IMR-90 (cell line): ENCODE data around the gene KCNF1. TPM values are rescaled to one million over a fixed set of nuclear protein-coding genes. Genes with fewer than 3 reads are reported as not detected.

ENCODE experiments used
- ATAC-seq: fragments of 200-7000 bp; cut with Tn5 transposase; 2 replicates; pipeline ENCODE4 v1.9.1; 2020; ENCODE audit warnings: low read depth, mild to moderate bottlenecking, moderate library complexity
- BruUV-seq: library from RNA; stranded (reverse); fragments of 400-500 nt; replicated peaks from 2 replicates; lab custom pipeline; 2021; lab: Mats Ljungman, UMichigan
- CTCF ChIA-PET: fragments of 300-600 bp; formaldehyde crosslinking; extraction: SDS; loops from one replicate; lab custom pipeline; 2021; ENCODE audit warnings: antibody characterized with exemption; lab: Yijun Ruan, JAX
- POLR2A ChIA-PET: fragments of 300-600 bp; sonication (Branson Sonifier 250); formaldehyde crosslinking; loops from one replicate; lab custom pipeline; 2022; ENCODE audit warnings: antibody characterized with exemption; ENCODE audit not compliant: unreplicated experiment; lab: Charles Lee
- DNase-seq: peaks from one replicate; pipeline ENCODE4 v3.0.0; 2013
- H2AFZ ChIP-seq: replicated peaks from 2 replicates; pipeline ENCODE3; 2013; ENCODE audit warnings: low read length, mild to moderate bottlenecking; ENCODE audit not compliant: poor library complexity
- H2AK5ac ChIP-seq: 2 replicates; pipeline ENCODE4 v1.6.1; 2013; ENCODE audit warnings: low read depth, low read length, inconsistent platforms
- H2AK9ac ChIP-seq: replicated peaks from 2 replicates; pipeline ENCODE3; 2013; ENCODE audit warnings: mild to moderate bottlenecking, low read depth, low read length, moderate library complexity; ENCODE audit not compliant: poor library complexity
- H2BK120ac ChIP-seq: 2 replicates; pipeline ENCODE4 v1.6.1; 2013; ENCODE audit warnings: low read depth, low read length, inconsistent platforms
- H2BK15ac ChIP-seq: 3 replicates; pipeline ENCODE4 v1.6.1; 2013; ENCODE audit warnings: low read depth, low read length, inconsistent platforms
- H2BK20ac ChIP-seq: 2 replicates; pipeline ENCODE4 v1.6.1; 2013; ENCODE audit warnings: low read depth, mild to moderate bottlenecking, inconsistent platforms, low read length, moderate library complexity
- H2BK5ac ChIP-seq: 2 replicates; pipeline ENCODE4 v1.6.1; 2013; ENCODE audit warnings: mild to moderate bottlenecking, low read depth, low read length, inconsistent platforms; ENCODE audit not compliant: poor library complexity, severe bottlenecking
- H3K14ac ChIP-seq: replicated peaks from 2 replicates; pipeline ENCODE4 v1.6.1; 2013; ENCODE audit warnings: low read depth, low read length, inconsistent platforms
- H3K18ac ChIP-seq: 2 replicates; pipeline ENCODE4 v1.6.1; 2013; ENCODE audit warnings: low read depth, low read length, control low read depth
- H3K23ac ChIP-seq: 2 replicates; pipeline ENCODE4 v1.6.1; 2013; ENCODE audit warnings: low read depth, low read length, inconsistent platforms
- H3K27ac ChIP-seq: 2 replicates; pipeline ENCODE4 v1.5.1; 2013; ENCODE audit warnings: mild to moderate bottlenecking, control low read depth, low read length; ENCODE audit not compliant: insufficient read depth
- H3K27me3 ChIP-seq: 2 replicates; pipeline ENCODE4 v1.6.1; 2013; ENCODE audit warnings: low read length; ENCODE audit not compliant: control insufficient read depth, insufficient read depth
- H3K36me3 ChIP-seq: 2 replicates; pipeline ENCODE4 v1.6.1; 2013; ENCODE audit warnings: low read length, mixed read lengths; ENCODE audit not compliant: control insufficient read depth, insufficient read depth
- H3K4ac ChIP-seq: 2 replicates; pipeline ENCODE4 v1.6.1; 2013; ENCODE audit warnings: low read depth, low read length, inconsistent platforms
- H3K4me1 ChIP-seq: 2 replicates; pipeline ENCODE4 v1.6.1; 2013; ENCODE audit warnings: low read length, mixed read lengths; ENCODE audit not compliant: control insufficient read depth, insufficient read depth
- H3K4me2 ChIP-seq: 2 replicates; pipeline ENCODE4 v1.6.1; 2013; ENCODE audit warnings: low read depth, mild to moderate bottlenecking, control low read depth, low read length, moderate library complexity
- H3K4me3 ChIP-seq: 2 replicates; pipeline ENCODE4 v1.5.1; 2013; ENCODE audit warnings: low read depth, mild to moderate bottlenecking, control low read depth, low read length, moderate library complexity; ENCODE audit not compliant: insufficient read depth
- H3K56ac ChIP-seq: 2 replicates; pipeline ENCODE4 v1.6.1; 2013; ENCODE audit warnings: low read length, inconsistent platforms; ENCODE audit not compliant: insufficient read depth; ENCODE audit errors: extremely low read depth
- H3K79me1 ChIP-seq, 2 experiments: 2 replicates each; pipeline ENCODE4 v1.6.1; 2013; ENCODE audit warnings: low read length in 2 of 2, inconsistent platforms in 1 of 2, low read depth in 1 of 2
- H3K9ac ChIP-seq: 2 replicates; pipeline ENCODE4 v1.6.1; 2013; ENCODE audit warnings: low read depth, low read length, control low read depth
- H3K9me1 ChIP-seq: 2 replicates; pipeline ENCODE4 v1.6.1; 2013; ENCODE audit warnings: low read length, inconsistent platforms; ENCODE audit not compliant: insufficient read depth
- H3K9me3 ChIP-seq: 2 replicates; pipeline ENCODE4 v1.6.1; 2013; ENCODE audit warnings: low read length; ENCODE audit not compliant: control insufficient read depth, insufficient read depth
- H4K20me1 ChIP-seq: 2 replicates; pipeline ENCODE4 v1.6.1; 2013; ENCODE audit warnings: low read length, inconsistent platforms; ENCODE audit not compliant: insufficient read depth
- H4K5ac ChIP-seq: 2 replicates; pipeline ENCODE4 v1.6.1; 2013; ENCODE audit warnings: mild to moderate bottlenecking, low read depth, low read length, control low read depth
- H4K8ac ChIP-seq, 2 experiments: 2 replicates each; pipeline ENCODE4 v1.6.1; 2013; ENCODE audit warnings: low read depth in 2 of 2, low read length in 2 of 2, control low read depth in 1 of 2, inconsistent platforms in 1 of 2
- H4K91ac ChIP-seq: 2 replicates; pipeline ENCODE4 v1.6.1; 2013; ENCODE audit warnings: low read depth, low read length, inconsistent platforms; ENCODE audit not compliant: insufficient read depth
- BHLHE40 ChIP-seq: fragments of 150-350 bp; IDR thresholded peaks from 2 replicates; pipeline ENCODE4 v1.6.1; 2016; ENCODE audit warnings: mild to moderate bottlenecking, low read depth, low read length
- CEBPB ChIP-seq: IDR thresholded peaks from 2 replicates; pipeline ENCODE4 v1.6.1; 2012; ENCODE audit warnings: low read depth, low read length, improper control_type of control experiment
- CHD1 ChIP-seq: IDR thresholded peaks from 2 replicates; pipeline ENCODE4 v1.6.1; 2012; ENCODE audit warnings: low read depth, low read length, improper control_type of control experiment
- ELK1 ChIP-seq: fragments of 150-350 bp; IDR thresholded peaks from 2 replicates; pipeline ENCODE4 v1.6.1; 2016; ENCODE audit warnings: low read depth, mild to moderate bottlenecking, low read length, moderate library complexity, borderline replicate concordance
- FOS ChIP-seq: fragments of 150-350 bp; IDR thresholded peaks from 2 replicates; pipeline ENCODE4 v1.6.1; 2016; ENCODE audit warnings: low read depth, low read length
- MAFK ChIP-seq: IDR thresholded peaks from 2 replicates; pipeline ENCODE4 v1.6.1; 2012; ENCODE audit warnings: low read depth, low read length, improper control_type of control experiment
- MAZ ChIP-seq: IDR thresholded peaks from 2 replicates; pipeline ENCODE4 v1.6.1; 2012; ENCODE audit warnings: low read depth, mild to moderate bottlenecking, low read length, improper control_type of control experiment, moderate library complexity, borderline replicate concordance
- MXI1 ChIP-seq: IDR thresholded peaks from 2 replicates; pipeline ENCODE4 v1.6.1; 2012; ENCODE audit warnings: low read depth, mild to moderate bottlenecking, low read length, moderate library complexity, borderline replicate concordance
- NFE2L2 ChIP-seq: fragments of 150-350 bp; IDR thresholded peaks from 2 replicates; pipeline ENCODE4 v1.6.1; 2016; ENCODE audit warnings: low read depth, mild to moderate bottlenecking, low read length
- POLR2A ChIP-seq: IDR thresholded peaks from 2 replicates; pipeline ENCODE4 v1.6.1; 2012; ENCODE audit warnings: mild to moderate bottlenecking, low read depth, low read length
- RAD21 ChIP-seq: IDR thresholded peaks from 2 replicates; pipeline ENCODE4 v1.6.1; 2012; ENCODE audit warnings: low read length, improper control_type of control experiment
- RCOR1 ChIP-seq: IDR thresholded peaks from 2 replicates; pipeline ENCODE4 v1.6.1; 2012; ENCODE audit warnings: mild to moderate bottlenecking, low read length, improper control_type of control experiment; ENCODE audit not compliant: insufficient replicate concordance
- RFX5 ChIP-seq: IDR thresholded peaks from 2 replicates; pipeline ENCODE4 v1.8.0; 2012; ENCODE audit warnings: low read depth, mild to moderate bottlenecking, low read length, moderate library complexity
- SMC3 ChIP-seq: fragments of 150-350 bp; IDR thresholded peaks from 2 replicates; pipeline ENCODE4 v1.6.1; 2016; ENCODE audit warnings: low read depth, mild to moderate bottlenecking, antibody characterized with exemption, low read length, moderate library complexity
- WGBS, 2 experiments: methylation state at CpG; one replicate each; pipeline versions ENCODE4 v1.1.5 to v1.1.7; 2013; ENCODE audit warnings: missing lambda C conversion rate in 2 of 2; ENCODE audit not compliant: insufficient read length in 1 of 2; ENCODE audit errors: extremely low coverage in 2 of 2; 5-methylcytosine and 5-hydroxymethylcytosine counted together
- dilution Hi-C: fragments of 300-500 bp; cut with HindIII; formaldehyde crosslinking; loops from one replicate; pipeline ENCODE4 v1.14.3; 2018; ENCODE audit warnings: low sequenced_read_pairs; ENCODE audit not compliant: unreplicated experiment
- in situ Hi-C: fragments of 300-500 bp; cut with MboI; formaldehyde crosslinking; loops from 3 replicates; pipeline ENCODE4 v1.14.3; 2019; ENCODE audit warnings: low sequenced_read_pairs, inconsistent platforms, mixed read lengths
- intact Hi-C: fragments of 100-400 bp; cut with micrococcal nuclease; formaldehyde crosslinking; loops from 2 replicates; pipeline ENCODE4 v1.10.0; 2022
- polyA plus RNA-seq, 3 experiments: library from polyadenylated mRNA; depleted of rRNA; stranded (reverse); fragments of >200 nt; gene quantifications; 2 replicates each; pipeline ENCODE4 v1.2.3, GENCODE V29; 2012; ENCODE audit warnings: low replicate concordance in 1 of 3
- total RNA-seq: library from RNA; depleted of rRNA; stranded (reverse); fragments of >200 nt; gene quantifications from 2 replicates; pipeline ENCODE4 v1.2.3, GENCODE V29; 2012
- TF ChIP-seq, protein P1 (sequence below): fragments of 150-350 bp; IDR thresholded peaks from 2 replicates; pipeline ENCODE4 v1.6.1; 2017; ENCODE audit warnings: mild to moderate bottlenecking, antibody characterized with exemption, low read length, low read depth
- TF ChIP-seq, protein P2 (sequence below): conservative IDR thresholded peaks from 2 replicates; pipeline ENCODE4 v1.5.1; 2012; ENCODE audit warnings: mild to moderate bottlenecking, low read depth, low read length, improper control_type of control experiment

The KCNF1 gene
- total and polyA plus RNA-seq, 2 of the 4 experiments (the other 2 are of a cell fraction): 0.54 to 1.4 TPM

DNA sequence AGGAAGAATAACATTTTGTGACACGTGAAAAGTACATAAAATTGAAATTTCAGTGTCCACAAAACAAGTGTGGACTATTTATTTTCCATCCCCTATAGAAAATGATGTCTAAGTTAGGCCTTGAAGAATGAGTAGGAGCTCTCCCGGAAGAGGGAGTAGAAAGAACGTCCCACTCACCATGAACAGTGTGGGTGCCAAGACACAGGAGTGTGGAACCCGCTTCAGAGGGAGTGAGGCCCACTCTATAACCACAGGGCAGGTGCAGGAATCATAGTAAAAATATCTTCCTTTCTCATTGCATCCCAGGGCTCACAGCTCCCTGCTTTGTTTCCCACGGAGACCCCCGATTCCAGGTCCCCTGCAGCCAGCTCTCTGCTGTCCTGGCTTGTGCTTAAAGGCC lies 5.2 kb downstream of the KCNF1 start:
- peaks cover 13% of the 10 kb centered on the region for H3K9me1 ChIP-seq
- TF ChIP-seq MXI1 (no peak), BHLHE40 (no peak), POLR2A (no peak), CEBPB (no peak), ELK1 (no peak), CHD1 (no peak), SMC3 (no peak), RFX5 (no peak), MAZ (no peak), RAD21 (no peak), RCOR1 (no peak), NFE2L2 (no peak), FOS (no peak), MAFK (no peak)
- TF ChIP-seq, protein P1, sequence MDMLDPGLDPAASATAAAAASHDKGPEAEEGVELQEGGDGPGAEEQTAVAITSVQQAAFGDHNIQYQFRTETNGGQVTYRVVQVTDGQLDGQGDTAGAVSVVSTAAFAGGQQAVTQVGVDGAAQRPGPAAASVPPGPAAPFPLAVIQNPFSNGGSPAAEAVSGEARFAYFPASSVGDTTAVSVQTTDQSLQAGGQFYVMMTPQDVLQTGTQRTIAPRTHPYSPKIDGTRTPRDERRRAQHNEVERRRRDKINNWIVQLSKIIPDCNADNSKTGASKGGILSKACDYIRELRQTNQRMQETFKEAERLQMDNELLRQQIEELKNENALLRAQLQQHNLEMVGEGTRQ: no peak
- TF ChIP-seq, protein P2, sequence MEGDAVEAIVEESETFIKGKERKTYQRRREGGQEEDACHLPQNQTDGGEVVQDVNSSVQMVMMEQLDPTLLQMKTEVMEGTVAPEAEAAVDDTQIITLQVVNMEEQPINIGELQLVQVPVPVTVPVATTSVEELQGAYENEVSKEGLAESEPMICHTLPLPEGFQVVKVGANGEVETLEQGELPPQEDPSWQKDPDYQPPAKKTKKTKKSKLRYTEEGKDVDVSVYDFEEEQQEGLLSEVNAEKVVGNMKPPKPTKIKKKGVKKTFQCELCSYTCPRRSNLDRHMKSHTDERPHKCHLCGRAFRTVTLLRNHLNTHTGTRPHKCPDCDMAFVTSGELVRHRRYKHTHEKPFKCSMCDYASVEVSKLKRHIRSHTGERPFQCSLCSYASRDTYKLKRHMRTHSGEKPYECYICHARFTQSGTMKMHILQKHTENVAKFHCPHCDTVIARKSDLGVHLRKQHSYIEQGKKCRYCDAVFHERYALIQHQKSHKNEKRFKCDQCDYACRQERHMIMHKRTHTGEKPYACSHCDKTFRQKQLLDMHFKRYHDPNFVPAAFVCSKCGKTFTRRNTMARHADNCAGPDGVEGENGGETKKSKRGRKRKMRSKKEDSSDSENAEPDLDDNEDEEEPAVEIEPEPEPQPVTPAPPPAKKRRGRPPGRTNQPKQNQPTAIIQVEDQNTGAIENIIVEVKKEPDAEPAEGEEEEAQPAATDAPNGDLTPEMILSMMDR: no peak
- intact Hi-C loops (no loop called here), dilution Hi-C loops (no loop called here), in situ Hi-C loops (no loop called here)
- no peak overlapping the region for H3K4ac ChIP-seq
- H2BK5ac ChIP-seq: no peak overlapping the region
- H2BK20ac ChIP-seq: no peak overlapping the region
- H3K36me3 ChIP-seq: no peaks in the 10 kb centered on the region
- no peak overlapping the region for H2AFZ ChIP-seq
- H3K27ac ChIP-seq: no peak overlapping the region
- no peaks in the 10 kb centered on the region for H3K27me3 ChIP-seq
- H3K18ac ChIP-seq: no peak overlapping the region
- H3K4me2 ChIP-seq: no peak overlapping the region
- peaks cover 8% of the 10 kb centered on the region for H3K4me1 ChIP-seq
- ChIA-PET CTCF (no interaction called here), POLR2A (no interaction called here)
- BruUV-seq: no TSS peak
- H3K9me3 ChIP-seq: no peaks in the 10 kb centered on the region
- H4K8ac ChIP-seq: no peak overlapping the region
- H3K79me1 ChIP-seq: peaks cover 0 to 28% of the 10 kb centered on the region in 2 experiments; a peak in 2 of 4 replicates
- no peak overlapping the region for H3K56ac ChIP-seq
- H2BK120ac ChIP-seq: no peak overlapping the region
- 93% methylated on average over 2 of the region's 6 CpGs; no CpG with 5 or more reads in 1 of the 2 experiments for WGBS, 2 experiments
- H4K20me1 ChIP-seq: no peaks in the 10 kb centered on the region
- ATAC-seq (no peak), DNase-seq (no peak)
- H3K4me3 ChIP-seq: no peak overlapping the region
- no peak overlapping the region for H2AK9ac ChIP-seq
- no peak overlapping the region for H3K9ac ChIP-seq
- H2AK5ac ChIP-seq: no peak overlapping the region
- no peak overlapping the region for H3K14ac ChIP-seq
- no peak overlapping the region; the same call in 1 of the 2 replicates for H4K91ac ChIP-seq
- H3K23ac ChIP-seq: no peak overlapping the region
- no peak overlapping the region for H4K5ac ChIP-seq
- H2BK15ac ChIP-seq: no peak overlapping the region; the same call in 2 of the 3 replicates
